Measurements from ENCODE around the gene SMARCAL1. TPM values are rescaled to one million over a fixed set of nuclear protein-coding genes. Genes with fewer than 3 reads are reported as not detected.

SMARCAL1 gene
- total RNA-seq, 1 donor from 2014 or later, result 7.4 TPM

- no peak for FAIRE-seq
- peaks cover 12% of the 10 kb centered on the region for H3K36me3 ChIP-seq (ENCODE audit: control insufficient read depth, insufficient read depth, low read length)
Observed at GRCh38 chr2:216416571-216417307, 4.5 kb downstream of the SMARCAL1 start.

GRCh38 chr2:216418981-216419380 lies 6.7 kb downstream of the SMARCAL1 start:
- DNase-seq (ENCODE audit: low read depth), result no peak
- FAIRE-seq, result no peak
- peaks cover 17% of the 10 kb centered on the region for H3K36me3 ChIP-seq (ENCODE audit: control insufficient read depth, insufficient read depth, low read length)
- no peak for TF ChIP-seq CTCF (IDR thresholded peaks at IDR 0.05; ENCODE audit: insufficient read depth, low read length, severe bottlenecking)
- H3K4me3 ChIP-seq (ENCODE audit: low read depth, low read length), result no peak overlapping the region
- no peaks in the 10 kb centered on the region for H3K27me3 ChIP-seq (ENCODE audit: control insufficient read depth, insufficient read depth, low read length)

More at GRCh38 chr2:216416571-216417307, 4.5 kb downstream of the SMARCAL1 start:
- Histone ChIP-seq H3K27me3 (ENCODE audit: control insufficient read depth, insufficient read depth, low read length) (no peaks in the 10 kb centered on the region), H3K4me3 (ENCODE audit: low read depth, low read length) (no peak overlapping the region)
- TF ChIP-seq CTCF (IDR thresholded peaks at IDR 0.05; ENCODE audit: insufficient read depth, low read length, severe bottlenecking), result no peak
- DNase-seq (ENCODE audit: low read depth), result no peak

GRCh38 chr2:216420367-216421101 lies 8.2 kb downstream of the SMARCAL1 start:
- Histone ChIP-seq H3K4me3 (ENCODE audit: low read depth, low read length) (no peak overlapping the region), H3K27me3 (ENCODE audit: control insufficient read depth, insufficient read depth, low read length) (no peaks in the 10 kb centered on the region), H3K36me3 (ENCODE audit: control insufficient read depth, insufficient read depth, low read length) (peaks cover 24% of the 10 kb centered on the region)
- DNase-seq (ENCODE audit: low read depth), result no peak
- no peak for FAIRE-seq
- TF ChIP-seq CTCF (IDR thresholded peaks at IDR 0.05; ENCODE audit: insufficient read depth, low read length, severe bottlenecking), result no peak

- DNase-seq (ENCODE audit: low read depth), result no peak
- no peaks in the 10 kb centered on the region for H3K27me3 ChIP-seq (ENCODE audit: control insufficient read depth, insufficient read depth, low read length)
- FAIRE-seq, result no peak
- no peak overlapping the region for H3K4me3 ChIP-seq (ENCODE audit: low read depth, low read length)
- TF ChIP-seq CTCF (IDR thresholded peaks at IDR 0.05; ENCODE audit: insufficient read depth, low read length, severe bottlenecking), result no peak
- H3K36me3 ChIP-seq (ENCODE audit: control insufficient read depth, insufficient read depth, low read length), result peaks cover 19% of the 10 kb centered on the region
Observed at GRCh38 chr2:216423071-216423470, 10.8 kb downstream of the SMARCAL1 start.

- H3K27me3 ChIP-seq (ENCODE audit: control insufficient read depth, insufficient read depth, low read length), result no peaks in the 10 kb centered on the region
Observed at GRCh38 chr2:216424274-216424673, 12.0 kb downstream of the SMARCAL1 start.

More at GRCh38 chr2:216424274-216424673, 12.0 kb downstream of the SMARCAL1 start:
- Histone ChIP-seq H3K36me3 (ENCODE audit: control insufficient read depth, insufficient read depth, low read length) (peaks cover 24% of the 10 kb centered on the region), H3K4me3 (ENCODE audit: low read depth, low read length) (no peak overlapping the region)
- FAIRE-seq, result no peak
- no peak for TF ChIP-seq CTCF (IDR thresholded peaks at IDR 0.05; ENCODE audit: insufficient read depth, low read length, severe bottlenecking)
- DNase-seq (ENCODE audit: low read depth), result no peak
